ENCODE measurements around the gene DMXL2.

The DMXL2 gene

DNA sequence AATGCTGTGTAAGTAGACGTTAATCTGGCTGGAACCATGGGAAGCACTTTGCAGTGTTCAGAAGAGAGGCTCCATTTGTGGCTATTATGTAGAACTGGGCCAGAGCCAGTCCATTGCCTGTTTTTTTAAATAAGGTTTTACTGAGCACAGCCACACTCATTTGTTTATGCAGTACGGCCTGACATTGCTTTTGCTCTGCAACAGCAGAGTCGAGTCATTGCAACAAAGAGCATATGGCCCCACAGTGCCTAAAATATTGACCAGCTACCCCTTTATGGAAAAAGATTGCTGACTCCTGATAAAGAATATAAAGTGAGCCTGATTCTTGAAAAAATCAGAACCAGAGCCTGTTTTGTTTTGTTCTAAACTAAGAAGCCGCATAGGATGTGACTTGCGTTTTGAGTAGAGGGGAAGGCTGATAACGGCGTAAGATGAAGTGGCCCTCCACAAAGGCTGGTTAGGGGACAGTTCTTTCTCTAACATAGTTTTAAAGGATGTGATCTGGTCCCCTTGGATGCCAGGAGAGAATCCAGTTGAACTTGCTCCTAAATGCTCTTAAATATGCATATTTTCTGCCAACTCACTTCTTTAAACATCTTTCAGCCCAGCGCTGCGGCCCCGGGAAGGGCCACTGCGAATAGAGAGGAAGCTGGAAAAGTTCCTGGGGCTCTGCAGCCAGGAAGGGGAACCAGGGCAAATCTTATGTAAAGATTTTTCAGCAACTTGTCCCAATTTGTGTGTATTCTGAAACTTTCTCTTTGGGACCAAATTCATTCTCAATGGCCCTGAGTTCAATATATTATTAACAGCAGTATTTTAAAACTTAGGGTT is 216.7 kb downstream of the DMXL2 start:
- no peaks in the 10 kb centered on the region for H3K36me3 ChIP-seq (replicated peaks; ENCODE audit: low read depth, low read length)
- no peak overlapping the region for H2AFZ ChIP-seq (ENCODE audit: low read depth, low read length)
- no peak overlapping the region for H3K4me3 ChIP-seq (ENCODE audit: low read length)
- no peaks in the 10 kb centered on the region for H3K9me3 ChIP-seq (ENCODE audit: insufficient read depth, low read length)
- H3K79me2 ChIP-seq (ENCODE audit: low read length), result no peaks in the 10 kb centered on the region
- H3K27ac ChIP-seq (ENCODE audit: low read length), result no peak overlapping the region
- no peak overlapping the region for H3K4me2 ChIP-seq (ENCODE audit: low read length)
- H3K9ac ChIP-seq (ENCODE audit: low read length), result no peak overlapping the region
- H3K4me1 ChIP-seq (ENCODE audit: low read length), result peaks cover 14% of the 10 kb centered on the region
- no peak for TF ChIP-seq EZH2phosphoT487 (IDR thresholded peaks at IDR 0.05; ENCODE audit: low read depth)
- no peak for TF ChIP-seq CTCF (IDR thresholded peaks at IDR 0.05; ENCODE audit: low read depth, low read length)
- H3K27me3 ChIP-seq (ENCODE audit: low read depth, low read length), result peaks cover 9% of the 10 kb centered on the region; the same call in 1 of the 2 replicates
- H4K20me1 ChIP-seq (ENCODE audit: insufficient read depth, low read length), result no peaks in the 10 kb centered on the region

DNA sequence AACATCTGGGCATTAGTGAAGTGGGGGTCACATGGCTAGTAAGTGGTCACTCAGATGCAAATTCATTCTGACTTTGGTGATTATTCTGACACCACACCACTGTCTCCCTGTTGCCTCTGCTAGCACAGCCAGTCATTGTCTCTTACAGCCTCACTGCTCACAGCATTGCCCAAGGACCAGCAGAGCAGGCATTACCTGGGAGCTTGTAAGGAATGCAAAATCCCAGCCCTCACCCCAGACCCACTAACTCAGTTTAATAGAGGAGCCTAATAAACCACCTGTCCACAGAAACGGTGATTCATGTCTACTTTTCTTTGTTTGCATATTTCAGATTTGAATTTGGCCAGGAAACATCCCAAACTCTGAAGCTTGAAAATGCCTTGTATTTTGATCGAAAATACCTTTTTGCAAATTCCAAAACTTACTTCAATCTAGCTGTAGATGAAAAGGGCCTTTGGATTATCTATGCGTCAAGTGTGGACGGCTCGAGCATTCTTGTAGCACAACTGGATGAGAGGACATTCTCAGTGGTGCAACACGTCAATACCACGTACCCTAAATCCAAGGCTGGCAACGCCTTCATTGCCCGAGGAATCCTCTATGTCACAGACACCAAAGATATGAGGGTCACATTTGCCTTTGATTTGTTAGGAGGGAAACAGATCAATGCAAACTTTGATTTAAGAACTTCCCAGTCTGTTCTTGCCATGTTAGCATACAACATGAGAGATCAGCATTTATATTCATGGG is 218.4 kb downstream of the DMXL2 start:
- Histone ChIP-seq H3K9ac (ENCODE audit: low read length) (no peak overlapping the region), H4K20me1 (ENCODE audit: insufficient read depth, low read length) (no peaks in the 10 kb centered on the region), H3K79me2 (ENCODE audit: low read length) (no peaks in the 10 kb centered on the region), H3K4me1 (ENCODE audit: low read length) (peaks cover 14% of the 10 kb centered on the region), H3K4me3 (ENCODE audit: low read length) (no peak overlapping the region), H2AFZ (ENCODE audit: low read depth, low read length) (no peak overlapping the region), H3K27ac (ENCODE audit: low read length) (no peak overlapping the region), H3K4me2 (ENCODE audit: low read length) (no peak overlapping the region), H3K9me3 (ENCODE audit: insufficient read depth, low read length) (no peaks in the 10 kb centered on the region), H3K27me3 (ENCODE audit: low read depth, low read length) (peaks cover 9% of the 10 kb centered on the region; the same call in 1 of the 2 replicates), H3K36me3 (replicated peaks; ENCODE audit: low read depth, low read length) (no peaks in the 10 kb centered on the region)
- TF ChIP-seq EZH2phosphoT487 (IDR thresholded peaks at IDR 0.05; ENCODE audit: low read depth), result no peak
- no peak for TF ChIP-seq CTCF (IDR thresholded peaks at IDR 0.05; ENCODE audit: low read depth, low read length)

DNA sequence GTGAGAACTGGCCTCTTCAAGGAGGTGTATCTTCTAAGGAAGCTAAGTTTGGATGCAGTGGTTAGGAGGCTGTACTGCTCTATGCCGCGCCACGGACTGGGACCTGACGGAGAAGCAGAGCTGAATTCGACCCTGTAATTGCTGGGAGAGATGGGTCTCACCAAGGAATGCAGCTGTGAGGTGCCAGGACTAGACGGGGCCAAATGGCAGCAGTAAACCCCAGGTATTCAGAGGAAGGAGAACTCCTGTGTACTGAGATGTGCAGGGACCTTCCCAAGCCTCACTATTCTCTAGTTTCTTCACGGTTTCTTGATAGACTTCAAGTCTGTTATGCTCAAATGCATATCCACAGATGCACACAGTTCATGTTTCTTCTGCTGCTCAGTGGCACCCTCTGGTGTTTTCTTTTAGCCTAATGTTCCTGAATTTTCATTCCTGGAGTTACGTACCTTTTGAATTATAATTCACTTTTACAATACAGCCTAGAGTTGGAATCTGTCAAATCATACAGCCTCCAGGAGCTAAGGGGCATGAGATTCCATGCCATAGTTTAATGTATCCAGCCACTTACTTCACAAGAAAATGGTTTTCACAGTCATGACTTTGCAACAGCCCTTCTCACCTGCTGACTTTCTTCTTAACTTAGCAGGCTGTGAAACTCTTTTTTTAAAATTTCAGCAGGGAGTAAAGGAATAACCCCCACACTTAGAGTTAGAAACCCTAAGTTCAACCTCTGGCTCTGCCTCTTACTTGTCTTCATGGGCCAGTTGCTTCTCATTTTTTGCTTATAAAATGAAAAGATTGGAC is 219.3 kb downstream of the DMXL2 start:
- peaks cover 14% of the 10 kb centered on the region for H3K4me1 ChIP-seq (ENCODE audit: low read length)
- no peak overlapping the region for H3K27ac ChIP-seq (ENCODE audit: low read length)
- no peak overlapping the region for H3K9ac ChIP-seq (ENCODE audit: low read length)
- no peaks in the 10 kb centered on the region for H3K9me3 ChIP-seq (ENCODE audit: insufficient read depth, low read length)
- H3K4me2 ChIP-seq (ENCODE audit: low read length), result peak overlapping the region; percentile 54
- TF ChIP-seq EZH2phosphoT487 (IDR thresholded peaks at IDR 0.05; ENCODE audit: low read depth) (no peak), CTCF (IDR thresholded peaks at IDR 0.05; ENCODE audit: low read depth, low read length) (peak; percentile 88)
- H3K4me3 ChIP-seq (ENCODE audit: low read length), result peak overlapping the region; percentile 20
- peak overlapping the region; percentile 18; the same call in 1 of the 2 replicates for H2AFZ ChIP-seq (ENCODE audit: low read depth, low read length)
- no peaks in the 10 kb centered on the region for H3K36me3 ChIP-seq (replicated peaks; ENCODE audit: low read depth, low read length)
- no peaks in the 10 kb centered on the region for H3K79me2 ChIP-seq (ENCODE audit: low read length)
- H4K20me1 ChIP-seq (ENCODE audit: insufficient read depth, low read length), result no peaks in the 10 kb centered on the region
- peaks cover 9% of the 10 kb centered on the region; the same call in 1 of the 2 replicates for H3K27me3 ChIP-seq (ENCODE audit: low read depth, low read length)
